ENCODE results near the gene PLEKHG4B.

The PLEKHG4B gene

DNA sequence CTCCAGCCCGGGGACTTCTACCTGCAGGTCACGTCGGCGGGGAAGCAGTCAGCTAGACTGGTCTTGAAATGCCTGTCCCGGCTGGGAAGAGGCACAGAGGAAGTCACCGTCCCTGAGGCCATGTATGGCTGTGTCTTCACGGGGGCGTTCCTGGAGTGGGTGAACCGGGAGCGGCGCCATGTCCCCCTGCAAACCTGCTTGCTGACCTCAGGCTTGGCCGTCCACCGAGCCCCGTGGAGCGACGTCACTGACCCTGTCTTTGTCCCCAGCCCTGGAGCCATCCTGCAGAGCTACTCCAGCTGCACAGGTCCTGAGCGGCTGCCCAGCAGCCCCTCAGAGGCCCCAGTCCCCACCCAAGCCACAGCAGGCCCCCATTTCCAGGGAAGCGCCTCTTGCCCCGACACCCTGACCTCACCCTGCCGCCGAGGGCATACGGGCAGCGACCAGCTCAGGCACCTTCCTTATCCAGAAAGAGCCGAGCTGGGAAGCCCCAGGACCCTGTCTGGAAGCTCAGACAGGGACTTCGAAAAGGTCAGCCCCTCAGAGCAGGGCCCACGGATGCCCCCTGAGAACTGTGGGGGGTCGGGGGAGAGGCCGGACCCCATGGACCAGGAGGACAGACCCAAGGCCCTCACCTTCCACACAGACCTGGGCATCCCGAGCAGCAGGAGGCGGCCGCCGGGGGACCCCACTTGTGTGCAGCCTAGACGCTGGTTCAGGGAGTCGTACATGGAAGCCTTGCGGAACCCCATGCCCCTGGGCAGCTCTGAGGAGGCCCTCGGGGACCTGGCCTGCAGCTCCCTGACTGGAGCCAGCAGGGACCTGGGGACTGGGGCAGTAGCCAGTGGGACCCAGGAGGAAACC, 47.8 kb downstream of the PLEKHG4B start:
- DNase-seq = no peak

DNA sequence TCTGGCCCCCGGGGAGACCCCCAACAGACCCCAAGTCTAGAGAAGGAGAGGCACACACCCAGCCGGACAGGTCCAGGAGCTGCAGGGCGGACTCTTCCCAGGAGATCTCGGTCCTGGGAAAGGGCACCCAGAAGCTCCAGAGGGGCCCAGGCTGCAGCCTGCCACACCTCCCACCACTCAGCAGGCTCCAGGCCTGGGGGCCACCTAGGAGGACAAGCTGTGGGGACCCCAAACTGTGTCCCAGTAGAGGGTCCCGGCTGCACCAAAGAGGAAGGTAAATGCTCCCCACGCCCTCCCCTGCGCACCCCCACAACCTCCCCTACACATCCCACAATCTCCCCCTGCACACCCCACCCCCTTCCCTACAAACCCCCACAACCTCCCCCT, 48.5 kb downstream of the PLEKHG4B start:
- DNase-seq = no peak

DNA sequence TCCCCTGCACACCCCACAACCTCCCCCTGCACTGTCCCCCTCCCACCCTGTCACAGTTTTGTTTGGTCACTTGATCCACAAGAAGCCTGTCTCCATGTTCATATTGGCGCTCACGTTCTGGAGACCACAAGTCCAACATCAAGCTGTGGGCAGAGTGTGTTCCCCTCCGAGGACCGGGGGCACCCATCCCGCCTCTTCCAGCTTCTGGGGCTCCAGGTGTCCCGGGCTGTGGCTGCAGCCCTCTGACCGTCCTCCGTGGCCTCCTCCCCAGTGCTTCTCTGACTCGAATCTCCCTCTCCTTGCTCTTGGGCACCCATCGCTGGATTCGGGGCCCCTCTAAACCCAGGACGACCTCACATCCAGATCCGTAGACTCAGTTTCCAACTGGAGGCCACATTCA, 49.2 kb downstream of the PLEKHG4B start:
- no peak for DNase-seq

GRCh38 chr5:141761-142160, 49.8 kb downstream of the PLEKHG4B start:
- no peak for DNase-seq

GRCh38 chr5:142246-142810, 50.4 kb downstream of the PLEKHG4B start:
- no peak for DNase-seq

DNA sequence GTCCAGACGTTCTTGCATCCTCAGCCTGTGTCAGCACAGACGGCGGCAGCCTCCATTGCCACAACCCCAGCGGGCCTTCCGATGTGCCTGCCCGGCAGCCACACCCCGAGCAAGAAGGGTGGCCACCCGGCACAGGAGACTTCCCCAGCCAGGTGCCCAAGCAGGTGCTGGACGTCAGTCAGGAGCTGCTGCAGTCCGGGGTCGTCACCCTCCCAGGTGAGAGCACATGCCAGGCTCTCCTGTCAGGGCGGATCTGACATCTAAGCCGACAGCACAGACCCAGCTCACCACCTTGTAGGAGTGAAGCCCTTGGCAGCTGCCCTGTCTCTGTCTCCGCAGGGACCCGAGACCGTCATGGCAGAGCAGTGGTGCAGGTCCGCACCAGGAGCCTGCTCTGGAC, 51.1 kb downstream of the PLEKHG4B start:
- no peak for DNase-seq

- no peak for DNase-seq
Measured at GRCh38 chr5:144941-145340, 53.0 kb downstream of the PLEKHG4B start.

- no peak for DNase-seq
Measured at GRCh38 chr5:145585-146323, 53.8 kb downstream of the PLEKHG4B start.

DNA sequence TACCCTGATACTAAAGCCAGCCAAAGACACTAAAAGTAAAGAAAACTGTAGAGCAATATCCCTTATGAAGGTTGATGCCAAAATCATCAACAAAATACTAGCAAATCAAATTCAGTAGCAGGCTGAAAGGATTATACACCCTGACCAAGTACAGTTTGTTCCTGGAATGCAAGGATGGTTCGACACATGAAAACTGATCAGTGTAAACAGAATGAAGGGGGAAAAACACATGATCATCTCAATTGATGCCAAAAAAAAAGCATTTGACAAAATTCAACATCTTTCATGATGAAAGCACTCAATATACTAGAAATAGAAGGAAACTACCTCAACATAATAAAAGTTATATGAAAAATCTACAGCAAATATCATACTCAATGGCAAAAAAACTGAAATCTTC, 55.8 kb downstream of the PLEKHG4B start:
- no peak for DNase-seq

DNA sequence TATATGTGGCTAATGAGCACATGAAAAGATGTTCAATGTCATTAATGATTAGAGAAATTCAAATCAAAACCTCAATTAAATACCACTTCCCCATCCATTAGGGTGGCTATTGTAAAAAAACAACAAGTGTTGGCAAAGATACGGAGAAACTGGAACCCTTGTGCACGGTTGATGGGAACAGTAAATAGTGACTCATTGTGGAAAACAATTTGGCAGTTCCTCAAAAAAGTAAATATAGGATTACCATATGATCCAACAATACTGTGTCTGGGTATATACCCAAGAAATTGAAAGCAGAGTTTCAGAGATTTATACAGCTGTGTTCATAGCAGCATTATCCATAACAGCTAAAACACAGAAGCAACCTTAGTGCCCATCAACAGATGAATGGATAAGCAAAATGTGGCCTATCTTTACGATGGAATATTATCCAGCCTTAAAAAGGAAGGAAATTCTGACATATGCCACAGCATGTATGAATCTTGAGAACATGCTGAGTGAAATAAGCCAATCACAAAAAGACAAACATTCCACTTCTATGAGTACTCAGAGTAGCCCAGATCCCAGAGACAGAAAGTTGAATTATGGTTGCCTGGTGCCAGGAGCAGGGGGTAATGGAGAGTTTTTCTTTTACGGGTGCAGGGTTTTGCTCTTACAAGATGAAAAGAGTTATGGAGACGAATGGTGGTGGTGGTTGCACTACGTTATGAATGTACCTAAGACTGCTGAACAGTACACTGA, 57.9 kb downstream of the PLEKHG4B start:
- peak; percentile 25 to 51 for DNase-seq

- no peak for DNase-seq
Measured at GRCh38 chr5:150746-151145, 58.8 kb downstream of the PLEKHG4B start.

DNA sequence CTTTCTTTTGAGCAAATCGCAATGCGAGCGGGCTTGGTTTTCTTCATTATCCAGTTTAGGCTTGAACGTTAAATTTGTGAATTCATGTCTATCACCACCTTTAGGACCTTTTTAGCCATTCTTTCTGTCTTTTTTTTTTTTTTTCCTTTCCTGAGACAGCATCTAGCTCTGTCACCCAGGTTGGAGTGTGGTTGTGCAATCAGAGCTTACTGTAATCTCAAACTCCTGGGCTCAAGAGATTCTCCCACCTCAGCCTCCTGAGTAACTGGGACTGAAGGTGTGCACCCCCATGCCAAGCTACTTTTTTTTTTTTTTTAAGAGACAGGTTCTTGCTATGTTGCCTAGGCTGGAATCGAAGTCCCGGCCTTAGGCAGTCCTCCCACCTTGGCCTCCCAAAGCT, 60.1 kb downstream of the PLEKHG4B start:
- DNase-seq = no peak

DNA sequence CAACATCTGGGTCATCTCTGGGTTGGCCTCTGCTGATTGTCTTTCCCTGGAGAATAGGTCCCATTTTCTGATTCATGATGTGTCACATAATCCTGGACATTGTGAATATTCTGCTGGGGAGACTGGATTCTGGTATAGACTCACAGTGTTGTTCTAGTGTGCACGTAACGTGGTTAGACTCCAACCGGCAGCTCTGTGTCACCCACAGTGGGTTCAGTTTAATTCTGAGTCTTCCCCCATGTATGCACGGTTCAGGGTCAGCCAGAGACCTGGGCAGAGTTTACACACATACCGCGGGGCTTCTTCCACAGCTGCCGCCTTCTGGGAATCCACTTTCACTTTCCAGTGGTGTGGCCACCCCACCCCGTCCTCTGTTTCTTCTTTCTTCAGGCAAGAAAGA, 61.3 kb downstream of the PLEKHG4B start:
- no peak for DNase-seq

DNA sequence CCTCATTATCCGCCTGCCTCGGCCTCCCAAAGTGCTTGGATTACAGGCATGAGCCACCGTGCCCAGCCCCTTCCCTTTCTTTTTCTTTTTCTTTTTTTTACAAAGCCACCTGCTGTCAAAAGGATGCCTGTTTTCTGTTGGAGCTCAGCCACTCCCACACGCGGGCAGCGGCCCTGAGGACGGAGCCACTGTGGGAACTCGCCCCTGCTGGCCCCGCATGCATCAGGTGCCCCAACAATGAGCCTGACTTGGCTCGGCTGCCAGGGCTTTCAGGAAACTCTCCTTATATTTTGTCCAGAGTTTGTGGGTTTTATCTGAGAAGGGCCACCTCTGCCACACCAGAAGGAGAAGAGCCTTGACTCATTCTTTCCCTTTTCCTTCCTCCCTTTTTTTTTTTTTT, 62.3 kb downstream of the PLEKHG4B start:
- DNase-seq = no peak

- DNase-seq = no peak
Measured at GRCh38 chr5:154826-155225, 62.9 kb downstream of the PLEKHG4B start.

DNA sequence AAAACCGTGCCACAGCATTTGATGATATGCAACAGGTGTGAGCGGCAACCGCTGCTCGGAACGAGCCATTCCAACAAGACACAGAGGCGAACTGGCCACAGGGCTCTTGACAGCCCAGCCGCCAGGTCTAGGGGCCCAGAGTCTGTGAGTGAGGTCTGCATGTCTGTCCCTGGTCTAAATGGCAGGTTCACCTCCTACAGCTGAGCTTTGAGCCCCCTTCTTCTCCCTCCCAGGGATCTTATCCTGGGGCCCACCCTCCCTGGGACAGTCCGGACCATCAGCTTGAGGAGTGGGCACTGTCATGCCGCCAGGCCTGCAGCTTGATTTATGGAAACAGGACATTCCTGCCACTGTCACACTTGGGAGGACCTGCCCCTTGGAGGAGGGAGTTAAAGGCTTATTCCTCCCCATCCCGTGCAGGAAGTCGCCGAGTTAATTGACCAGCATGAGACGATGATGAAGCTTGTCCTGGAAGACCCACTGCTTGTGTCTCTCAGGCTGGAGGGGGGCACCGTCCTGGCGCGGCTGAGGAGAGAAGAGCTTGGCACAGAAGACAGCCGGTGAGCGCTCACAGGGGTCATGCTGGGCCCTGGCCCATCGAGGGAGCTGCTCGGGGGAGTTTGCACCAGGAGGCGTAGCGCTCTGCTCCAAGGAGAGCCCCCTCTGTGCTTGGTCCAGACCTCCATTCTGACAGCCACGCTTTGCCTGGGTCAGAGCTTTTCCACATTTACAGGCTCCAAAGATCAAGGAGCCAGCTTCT, 63.9 kb downstream of the PLEKHG4B start:
- no peak for DNase-seq

DNA sequence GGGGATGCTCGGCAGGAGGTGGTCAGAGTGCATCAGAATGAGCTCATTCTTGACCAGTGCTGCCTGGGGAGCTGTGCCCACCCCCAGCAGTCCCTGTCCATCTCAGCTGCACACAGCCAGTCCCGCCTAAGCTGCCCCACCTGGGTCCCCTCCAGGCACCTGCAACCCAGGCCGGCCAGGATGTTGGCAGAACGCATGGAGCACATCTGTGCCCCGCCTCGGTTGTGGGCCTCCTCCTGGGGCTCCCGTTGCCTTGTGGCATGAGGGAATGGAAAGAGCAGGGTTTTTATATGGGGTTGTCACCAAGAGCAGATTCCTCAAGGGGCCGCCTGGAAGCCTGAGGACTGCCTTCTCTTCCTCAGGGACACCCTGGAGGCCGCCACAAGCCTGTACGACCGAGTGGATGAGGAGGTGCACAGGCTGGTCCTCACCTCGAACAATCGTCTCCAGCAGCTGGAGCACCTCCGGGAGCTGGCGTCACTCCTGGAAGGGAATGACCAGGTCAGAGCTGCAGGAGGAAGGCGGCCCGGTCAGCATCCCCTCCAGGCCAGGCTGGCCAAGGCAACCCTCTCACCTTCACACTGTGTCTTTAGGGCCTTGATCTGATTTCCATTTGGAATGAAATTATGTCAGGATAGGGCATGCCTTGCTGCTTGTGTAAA, 64.6 kb downstream of the PLEKHG4B start:
- DNase-seq = no peak

DNA sequence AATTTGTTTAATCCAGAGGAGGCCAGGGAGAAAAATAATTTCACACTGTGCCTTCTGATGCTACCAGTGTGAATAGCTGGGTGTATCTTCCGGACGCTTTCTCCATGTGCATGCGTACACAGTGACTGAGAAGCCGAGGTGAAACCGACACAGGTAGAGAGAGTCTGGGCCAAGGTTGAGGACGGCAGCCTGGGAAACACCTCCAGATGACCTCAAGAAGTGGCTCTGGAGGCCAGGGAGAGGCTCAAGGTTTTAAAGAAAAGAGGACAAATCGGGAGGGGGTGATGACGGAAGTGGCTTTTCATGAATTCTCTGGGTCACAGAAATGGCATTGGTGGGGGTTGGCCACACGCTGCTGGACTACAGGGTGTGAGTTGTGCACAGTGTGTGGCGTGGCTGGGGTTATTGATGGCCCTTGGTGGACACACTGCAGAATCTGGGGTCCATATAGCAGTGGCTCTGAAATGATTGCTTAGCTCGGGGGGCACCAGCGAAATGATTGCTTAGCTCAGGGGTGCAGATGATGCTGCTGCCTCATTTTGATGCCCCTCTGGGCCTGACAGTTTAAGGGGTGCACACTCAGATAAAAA, 65.3 kb downstream of the PLEKHG4B start:
- no peak for DNase-seq

DNA sequence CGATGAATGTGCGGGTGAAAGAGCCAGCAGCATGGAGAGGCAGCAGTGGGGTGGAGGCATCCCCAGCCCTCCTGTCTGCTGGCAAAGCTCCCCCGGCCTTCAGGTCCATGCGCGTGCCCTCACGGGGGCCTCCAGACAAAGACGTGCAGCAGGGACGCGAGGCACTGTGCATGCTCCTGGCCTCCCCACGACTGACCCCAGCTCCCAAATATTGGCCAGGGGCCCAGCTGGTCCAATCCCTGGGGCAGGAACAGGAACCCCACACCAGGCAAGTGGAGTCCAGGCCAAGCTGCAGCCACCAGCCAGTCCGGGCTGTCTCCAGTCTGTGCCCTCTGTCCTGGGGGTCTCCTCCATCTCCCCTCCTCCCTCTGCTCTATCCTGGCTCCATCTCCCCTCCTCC, 65.8 kb downstream of the PLEKHG4B start:
- no peak for DNase-seq

DNA sequence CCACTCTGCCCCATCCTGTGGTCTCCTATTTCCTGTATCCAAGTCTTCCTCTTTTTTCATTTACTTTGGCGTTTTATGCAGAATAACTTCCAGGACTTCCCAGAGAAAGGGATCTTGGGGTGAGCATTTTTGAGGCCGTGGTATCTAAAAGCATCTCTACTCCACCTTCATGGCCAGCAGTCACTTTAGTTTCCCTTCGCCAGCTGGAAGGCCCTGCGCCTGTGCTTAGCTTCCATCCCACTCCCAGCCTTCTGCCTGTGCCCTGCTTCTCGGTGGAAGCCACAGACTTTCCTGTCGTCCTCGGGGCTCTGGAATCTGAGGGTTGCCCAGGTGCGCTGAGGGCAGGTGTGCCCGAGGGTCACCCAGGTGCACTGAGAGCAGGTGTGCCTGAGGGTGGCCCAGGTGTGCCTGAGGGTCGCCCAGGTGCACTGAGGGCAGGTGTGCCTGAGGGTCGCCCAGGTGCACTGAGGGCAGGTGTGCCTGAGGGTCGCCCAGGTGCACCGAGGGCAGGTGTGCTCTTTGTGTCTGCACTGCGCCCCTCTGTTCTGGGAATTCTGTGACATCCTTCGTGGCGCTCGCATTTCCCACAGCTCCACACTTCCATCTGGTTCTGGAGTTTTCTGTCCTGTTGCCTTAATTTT, 67.0 kb downstream of the PLEKHG4B start:
- DNase-seq = no peak
